Measurements from ENCODE around the gene TMEM91. TPM values are rescaled to one million over a fixed set of nuclear protein-coding genes. Genes with fewer than 3 reads are reported as not detected.
"Not testable (repeated sequence)": the region's sequence is repeated elsewhere in the genome, so short reads cannot be mapped to it uniquely, and the experiment has no call there.

TMEM91 gene
- total and polyA plus RNA-seq, 2 donors (not counting 1 experiment from before 2014, with no cell fraction given): 6.3 to 7.1 TPM

DNA sequence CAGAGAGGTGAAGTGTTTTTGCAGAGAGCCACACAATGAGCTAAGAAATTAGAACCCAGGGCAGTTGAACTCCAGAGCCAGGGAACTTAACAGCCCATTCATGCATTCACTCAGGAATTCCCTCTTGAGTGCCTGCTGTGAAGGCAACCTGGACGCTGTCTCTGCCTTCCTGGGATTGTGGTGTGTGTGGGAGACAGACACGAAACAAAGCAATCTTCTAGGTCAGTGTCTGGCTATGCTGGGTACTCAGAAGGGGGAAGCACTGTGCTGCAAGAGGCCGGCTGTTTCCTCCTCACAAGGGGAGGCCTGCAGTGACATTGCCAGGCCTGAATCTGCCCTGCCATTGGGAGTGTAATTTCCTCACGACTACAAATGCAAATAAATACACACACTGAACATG lies 30.9 kb downstream of the TMEM91 start:
- POLR2A ChIA-PET: no interaction called here
- H2AFZ ChIP-seq (ENCODE audit: insufficient read depth, low read depth, low read length, poor library complexity, severe bottlenecking): no peak overlapping the region
- CTCF ChIA-PET: interaction anchor here (1.0 kb wide), 1 partner anchor 164 kb away, joined by 3 read pairs; no protein-coding TSS in a partner anchor

DNA sequence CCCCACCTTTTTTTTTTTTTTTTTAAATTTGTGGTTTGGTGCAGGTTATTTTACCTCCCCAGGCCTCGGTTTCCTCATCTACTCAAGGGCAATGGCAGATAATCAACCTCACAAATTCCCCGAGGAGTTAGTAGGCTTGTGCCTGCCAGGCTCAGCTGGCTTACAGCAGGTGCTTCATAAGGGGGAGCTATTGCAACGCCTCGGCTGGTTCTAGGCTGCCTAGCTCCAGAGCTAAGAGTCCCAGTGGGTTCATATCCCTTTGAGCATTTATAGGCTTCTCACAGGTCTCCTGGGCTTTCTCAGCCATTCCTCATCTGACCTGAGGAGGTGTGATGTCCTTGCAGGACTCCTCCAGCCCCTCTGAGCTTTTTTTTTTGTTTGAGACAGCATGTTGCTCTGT lies 31.9 kb downstream of the TMEM91 start:
- ChIA-PET POLR2A (interaction anchor here (0.6 to 1.1 kb wide), 3 partner anchors 14 to 1120 kb away, joined by 3 to 4 read pairs (median 4); partner anchors contain the start of gene B9D2), CTCF (interaction anchor here (1.2 kb wide), 1 partner anchor 155 kb away, joined by 3 read pairs; no protein-coding TSS in a partner anchor)
- no peaks in the 10 kb centered on the region for H3K27me3 ChIP-seq (replicated peaks in 1 of 4; ENCODE audit: control extremely low read depth in 1 of 4, control insufficient read depth in 3 of 4, insufficient read depth in 4 of 4, low read length in 3 of 4)
- no peak overlapping the region for H3K27ac ChIP-seq (ENCODE audit: low read length in 2 of 2)
- peaks cover 6 to 9% of the 10 kb centered on the region in 2 donors for H3K4me1 ChIP-seq (ENCODE audit: control insufficient read depth in 2 of 2, insufficient read depth in 2 of 2, low read length in 2 of 2)
- H2AFZ ChIP-seq (ENCODE audit: insufficient read depth, low read depth, low read length, poor library complexity, severe bottlenecking): no peak overlapping the region
- no peak for ATAC-seq (ENCODE audit: low read depth)
- H3K4me3 ChIP-seq (ENCODE audit: control extremely low read depth in 1 of 5, extremely low read depth in 1 of 5, insufficient read depth in 1 of 5, low read depth in 2 of 5, low read length in 4 of 5): no peak overlapping the region
- no peak overlapping the region for H3K9ac ChIP-seq (ENCODE audit: low read length)
- H3K79me2 ChIP-seq (ENCODE audit: control insufficient read depth, insufficient read depth, low read length): peaks cover 32% of the 10 kb centered on the region
- Mint-ChIP-seq H3K4me1 (peaks cover 18% of the 10 kb centered on the region), H3K27ac (no peak overlapping the region), H3K9me3 (ENCODE audit: insufficient read depth) (no peaks in the 10 kb centered on the region), H3K4me3 (no peak overlapping the region), H3K27me3 (no peaks in the 10 kb centered on the region)
- H4K20me1 ChIP-seq (ENCODE audit: control insufficient read depth, insufficient read depth, low read length, poor library complexity, severe bottlenecking): no peaks in the 10 kb centered on the region
- H3K4me2 ChIP-seq (replicated peaks; ENCODE audit: low read depth, low read length, poor library complexity, severe bottlenecking): no peak overlapping the region
- no peak for DNase-seq
- peaks cover 0 to 22% of the 10 kb centered on the region in 2 experiments for H3K36me3 ChIP-seq (replicated peaks in 1 of 2; ENCODE audit: control extremely low read depth in 1 of 2, control insufficient read depth in 1 of 2, extremely low read depth in 1 of 2, insufficient read depth in 2 of 2, low read length in 1 of 2)
- no peaks in the 10 kb centered on the region for H3K9me3 ChIP-seq (ENCODE audit: control extremely low read depth in 1 of 3, control insufficient read depth in 2 of 3, insufficient read depth in 1 of 3, low read length in 2 of 3)
- TF ChIP-seq EZH2 (IDR thresholded peaks at IDR 0.05; ENCODE audit: borderline replicate concordance, insufficient read depth, low read depth, low read length, poor library complexity, severe bottlenecking): no peak
- TF ChIP-seq, protein P1, sequence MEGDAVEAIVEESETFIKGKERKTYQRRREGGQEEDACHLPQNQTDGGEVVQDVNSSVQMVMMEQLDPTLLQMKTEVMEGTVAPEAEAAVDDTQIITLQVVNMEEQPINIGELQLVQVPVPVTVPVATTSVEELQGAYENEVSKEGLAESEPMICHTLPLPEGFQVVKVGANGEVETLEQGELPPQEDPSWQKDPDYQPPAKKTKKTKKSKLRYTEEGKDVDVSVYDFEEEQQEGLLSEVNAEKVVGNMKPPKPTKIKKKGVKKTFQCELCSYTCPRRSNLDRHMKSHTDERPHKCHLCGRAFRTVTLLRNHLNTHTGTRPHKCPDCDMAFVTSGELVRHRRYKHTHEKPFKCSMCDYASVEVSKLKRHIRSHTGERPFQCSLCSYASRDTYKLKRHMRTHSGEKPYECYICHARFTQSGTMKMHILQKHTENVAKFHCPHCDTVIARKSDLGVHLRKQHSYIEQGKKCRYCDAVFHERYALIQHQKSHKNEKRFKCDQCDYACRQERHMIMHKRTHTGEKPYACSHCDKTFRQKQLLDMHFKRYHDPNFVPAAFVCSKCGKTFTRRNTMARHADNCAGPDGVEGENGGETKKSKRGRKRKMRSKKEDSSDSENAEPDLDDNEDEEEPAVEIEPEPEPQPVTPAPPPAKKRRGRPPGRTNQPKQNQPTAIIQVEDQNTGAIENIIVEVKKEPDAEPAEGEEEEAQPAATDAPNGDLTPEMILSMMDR (IDR thresholded peaks at IDR 0.05): no peak
- 67% methylated on average over 3 of the region's 4 CpGs for WGBS (ENCODE audit: insufficient coverage)
- intact Hi-C loops (cut with micrococcal nuclease): no loop called here

More for the DNA sequence above, 30.9 kb downstream of the TMEM91 start:
- no peak overlapping the region for H3K4me2 ChIP-seq (replicated peaks; ENCODE audit: low read depth, low read length, poor library complexity, severe bottlenecking)
- intact Hi-C loops (cut with micrococcal nuclease): no loop called here
- no peak overlapping the region for H3K27ac ChIP-seq (ENCODE audit: low read length in 2 of 2)
- 36% methylated on average over 4 of the region's 4 CpGs for WGBS (ENCODE audit: insufficient coverage)
- H3K27ac Mint-ChIP-seq: peak overlapping the region; percentile 11
- no peaks in the 10 kb centered on the region for H4K20me1 ChIP-seq (ENCODE audit: control insufficient read depth, insufficient read depth, low read length, poor library complexity, severe bottlenecking)
- H3K9ac ChIP-seq (ENCODE audit: low read length): no peak overlapping the region
- H3K4me1 ChIP-seq (ENCODE audit: control insufficient read depth in 2 of 2, insufficient read depth in 2 of 2, low read length in 2 of 2): peaks cover 6 to 9% of the 10 kb centered on the region in 2 donors
- no peaks in the 10 kb centered on the region for H3K9me3 Mint-ChIP-seq (ENCODE audit: insufficient read depth)
- H3K4me3 ChIP-seq (ENCODE audit: control extremely low read depth in 1 of 5, extremely low read depth in 1 of 5, insufficient read depth in 1 of 5, low read depth in 2 of 5, low read length in 4 of 5): no peak overlapping the region
- H3K79me2 ChIP-seq (ENCODE audit: control insufficient read depth, insufficient read depth, low read length): peaks cover 31% of the 10 kb centered on the region
- no peaks in the 10 kb centered on the region for H3K27me3 Mint-ChIP-seq
- H3K9me3 ChIP-seq (ENCODE audit: control extremely low read depth in 1 of 3, control insufficient read depth in 2 of 3, insufficient read depth in 1 of 3, low read length in 2 of 3): no peaks in the 10 kb centered on the region
- no peak overlapping the region for H3K4me3 Mint-ChIP-seq
- DNase-seq (no peak), ATAC-seq (ENCODE audit: low read depth) (no peak)
- H3K4me1 Mint-ChIP-seq: peaks cover 18% of the 10 kb centered on the region
- no peaks in the 10 kb centered on the region for H3K27me3 ChIP-seq (replicated peaks in 1 of 4; ENCODE audit: control extremely low read depth in 1 of 4, control insufficient read depth in 3 of 4, insufficient read depth in 4 of 4, low read length in 3 of 4)
- peaks cover 0 to 18% of the 10 kb centered on the region in 2 experiments for H3K36me3 ChIP-seq (replicated peaks in 1 of 2; ENCODE audit: control extremely low read depth in 1 of 2, control insufficient read depth in 1 of 2, extremely low read depth in 1 of 2, insufficient read depth in 2 of 2, low read length in 1 of 2)
- TF ChIP-seq EZH2 (IDR thresholded peaks at IDR 0.05; ENCODE audit: borderline replicate concordance, insufficient read depth, low read depth, low read length, poor library complexity, severe bottlenecking): no peak
- TF ChIP-seq, protein P1 (IDR thresholded peaks at IDR 0.05): no peak

DNA sequence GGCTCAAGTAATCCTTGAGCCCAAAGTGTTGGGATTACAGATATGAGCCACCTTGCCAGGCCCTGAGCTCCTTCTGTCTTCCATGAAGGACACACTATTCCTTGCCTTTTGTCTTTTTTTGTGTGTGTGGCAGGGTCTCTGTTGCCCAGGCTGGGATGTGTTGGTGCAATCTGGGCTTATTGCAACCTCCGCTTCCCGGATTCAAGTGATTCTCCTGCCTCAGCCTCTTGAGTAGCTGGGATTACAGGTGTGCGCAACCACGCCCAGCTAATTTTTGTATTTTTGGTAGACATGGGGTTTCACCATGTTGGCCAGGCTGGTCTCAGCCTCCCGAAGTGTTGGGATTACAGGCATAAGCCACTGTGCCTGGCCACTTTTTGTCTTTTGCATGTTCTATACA lies 32.5 kb downstream of the TMEM91 start:
- H3K4me1 ChIP-seq (ENCODE audit: control insufficient read depth in 2 of 2, insufficient read depth in 2 of 2, low read length in 2 of 2); H3K27me3 Mint-ChIP-seq; ATAC-seq (ENCODE audit: low read depth); H3K9me3 Mint-ChIP-seq (ENCODE audit: insufficient read depth); H3K9me3 ChIP-seq (ENCODE audit: control extremely low read depth in 1 of 3, control insufficient read depth in 2 of 3, insufficient read depth in 1 of 3, low read length in 2 of 3); H3K4me3 ChIP-seq (ENCODE audit: control extremely low read depth in 1 of 5, extremely low read depth in 1 of 5, insufficient read depth in 1 of 5, low read depth in 2 of 5, low read length in 4 of 5); H3K27ac Mint-ChIP-seq; H3K27me3 ChIP-seq (replicated peaks in 1 of 4; ENCODE audit: control extremely low read depth in 1 of 4, control insufficient read depth in 3 of 4, insufficient read depth in 4 of 4, low read length in 3 of 4); DNase-seq; H3K27ac ChIP-seq (ENCODE audit: low read length in 2 of 2); H3K4me3 Mint-ChIP-seq; POLR2A ChIA-PET; H2AFZ ChIP-seq (ENCODE audit: insufficient read depth, low read depth, low read length, poor library complexity, severe bottlenecking); intact Hi-C loops (cut with micrococcal nuclease); H4K20me1 ChIP-seq (ENCODE audit: control insufficient read depth, insufficient read depth, low read length, poor library complexity, severe bottlenecking); H3K9ac ChIP-seq (ENCODE audit: low read length); H3K4me2 ChIP-seq (replicated peaks; ENCODE audit: low read depth, low read length, poor library complexity, severe bottlenecking): not testable (repeated sequence)
- peaks cover 18% of the 10 kb centered on the region for H3K4me1 Mint-ChIP-seq
- peaks cover 0 to 25% of the 10 kb centered on the region in 2 experiments for H3K36me3 ChIP-seq (replicated peaks in 1 of 2; ENCODE audit: control extremely low read depth in 1 of 2, control insufficient read depth in 1 of 2, extremely low read depth in 1 of 2, insufficient read depth in 2 of 2, low read length in 1 of 2)
- H3K79me2 ChIP-seq (ENCODE audit: control insufficient read depth, insufficient read depth, low read length): peaks cover 28% of the 10 kb centered on the region
- CTCF ChIA-PET: interaction anchor here (0.6 to 1.2 kb wide), 2 partner anchors 155 to 1063 kb away, joined by 3 read pairs; no protein-coding TSS in a partner anchor
- 98% methylated on average over 5 of the region's 5 CpGs for WGBS (ENCODE audit: insufficient coverage)

Measured in B cell (primary cell).